ENCODE measurements around the gene PTGDS.

GRCh38 chr9:136940526-136941230, 36.6 kb upstream of the PTGDS start:
- TF ChIP-seq GATA2 (IDR thresholded peaks at IDR 0.05; ENCODE audit: low read depth, low read length) (no peak), GATA3 (IDR thresholded peaks at IDR 0.05; ENCODE audit: low read depth, low read length) (no peak)
